HAP-1 (cell line): ENCODE data around the gene TYMP.
"Not testable (repeated sequence)": the region's sequence is repeated elsewhere in the genome, so short reads cannot be mapped to it uniquely, and the experiment has no call there.

Experiments
- DNase-seq, 2 experiments: peaks; one replicate each; pipeline ENCODE4 v3.0.0-alpha.2; 2016 to 2020; ENCODE audit warnings: low spot score in 2 of 2
- H3K27me3 ChIP-seq: fragments of 250-450 bp; sonication (Bioruptor Pico); 2 replicates; pipeline ENCODE4 v1.5.1; 2020; ENCODE audit warnings: low read depth, mild to moderate bottlenecking, moderate library complexity
- H3K36me3 ChIP-seq: fragments of 250-450 bp; sonication (Bioruptor Pico); replicated peaks from 2 replicates; pipeline ENCODE4 v1.5.1; 2020; ENCODE audit warnings: mild to moderate bottlenecking
- H3K4me1 ChIP-seq: fragments of 250-450 bp; sonication (Bioruptor Pico); 2 replicates; pipeline ENCODE4 v1.5.1; 2020; ENCODE audit warnings: mild to moderate bottlenecking
- H3K4me3 ChIP-seq: fragments of 250-450 bp; sonication (Bioruptor Pico); 2 replicates; pipeline ENCODE4 v1.5.1; 2020; ENCODE audit warnings: mild to moderate bottlenecking, moderate library complexity
- H3K9me3 ChIP-seq: fragments of 250-450 bp; sonication (Bioruptor Pico); 2 replicates; pipeline ENCODE4 v1.5.1; 2020; ENCODE audit warnings: mild to moderate bottlenecking, moderate library complexity
- in situ Hi-C: fragments of 300-500 bp; cut with MboI; formaldehyde crosslinking; loops from 3 replicates; pipeline ENCODE4 v1.14.3; 2020; ENCODE audit warnings: low sequenced_read_pairs, inconsistent platforms, mixed read lengths

TYMP gene

GRCh38 chr22:50540381-50540780 lies 10.6 kb upstream of the TYMP start:
- Histone ChIP-seq H3K4me3 (no peak overlapping the region), H3K36me3 (no peaks in the 10 kb centered on the region), H3K27me3 (no peaks in the 10 kb centered on the region), H3K9me3 (no peaks in the 10 kb centered on the region), H3K4me1 (peaks cover 6% of the 10 kb centered on the region; the same call in 1 of the 2 replicates)
- in situ Hi-C loops, result no loop called here
- no peak for DNase-seq

- H3K4me1 ChIP-seq, result no peaks in the 10 kb centered on the region
- in situ Hi-C loops, result no loop called here
- no peak for DNase-seq
Measured at GRCh38 chr22:50537765-50538164, 8.0 kb upstream of the TYMP start.

GRCh38 chr22:50536226-50536625 lies 6.4 kb upstream of the TYMP start:
- no peak overlapping the region for H3K4me3 ChIP-seq
- peaks cover 2% of the 10 kb centered on the region for H3K4me1 ChIP-seq
- no peak for DNase-seq
- H3K27me3 ChIP-seq, result no peaks in the 10 kb centered on the region
- no peaks in the 10 kb centered on the region for H3K9me3 ChIP-seq
- in situ Hi-C loops, result no loop called here
- H3K36me3 ChIP-seq, result no peaks in the 10 kb centered on the region

More at GRCh38 chr22:50537765-50538164, 8.0 kb upstream of the TYMP start:
- Histone ChIP-seq H3K4me3 (no peak overlapping the region), H3K27me3 (no peaks in the 10 kb centered on the region), H3K36me3 (no peaks in the 10 kb centered on the region), H3K9me3 (no peaks in the 10 kb centered on the region)

GRCh38 chr22:50535113-50535512 lies 5.3 kb upstream of the TYMP start:
- Histone ChIP-seq H3K9me3 (no peaks in the 10 kb centered on the region), H3K4me3 (no peak overlapping the region), H3K27me3 (no peaks in the 10 kb centered on the region), H3K4me1 (peaks cover 9% of the 10 kb centered on the region), H3K36me3 (no peaks in the 10 kb centered on the region)
- in situ Hi-C loops, result no loop called here
- DNase-seq, result no peak

- in situ Hi-C loops, DNase-seq: not testable (repeated sequence)
Measured at GRCh38 chr22:50533856-50534711, 4.3 kb upstream of the TYMP start.

GRCh38 chr22:50532824-50533796 lies 3.3 kb upstream of the TYMP start:
- no peak for DNase-seq
- in situ Hi-C loops, result no loop called here
- Histone ChIP-seq H3K9me3 (no peaks in the 10 kb centered on the region), H3K27me3 (no peaks in the 10 kb centered on the region), H3K36me3 (no peaks in the 10 kb centered on the region), H3K4me3 (no peak overlapping the region), H3K4me1 (peaks cover 9% of the 10 kb centered on the region)

More at GRCh38 chr22:50533856-50534711, 4.3 kb upstream of the TYMP start:
- not testable (repeated sequence) for H3K9me3 ChIP-seq, H3K4me1 ChIP-seq, H3K27me3 ChIP-seq, H3K36me3 ChIP-seq, H3K4me3 ChIP-seq

- Histone ChIP-seq H3K36me3 (no peaks in the 10 kb centered on the region), H3K9me3 (no peaks in the 10 kb centered on the region), H3K4me1 (peaks cover 11% of the 10 kb centered on the region), H3K27me3 (no peaks in the 10 kb centered on the region), H3K4me3 (no peak overlapping the region)
- in situ Hi-C loops, result no loop called here
- peak in 1 of 2 experiments; percentile 38 for DNase-seq
Measured at GRCh38 chr22:50531962-50532674, 2.3 kb upstream of the TYMP start.

GRCh38 chr22:50531546-50531961 lies 1.7 kb upstream of the TYMP start:
- no peaks in the 10 kb centered on the region for H3K36me3 ChIP-seq
- peak overlapping the region; percentile 48 for H3K4me3 ChIP-seq
- in situ Hi-C loops, result no loop called here
- DNase-seq, result no peak
- H3K9me3 ChIP-seq, result no peaks in the 10 kb centered on the region
- H3K4me1 ChIP-seq, result peaks cover 17% of the 10 kb centered on the region
- no peaks in the 10 kb centered on the region for H3K27me3 ChIP-seq

- in situ Hi-C loops, result no loop called here
- Histone ChIP-seq H3K4me3 (peak overlapping the region; percentile 48), H3K9me3 (no peaks in the 10 kb centered on the region), H3K36me3 (no peaks in the 10 kb centered on the region), H3K4me1 (peaks cover 17% of the 10 kb centered on the region), H3K27me3 (no peaks in the 10 kb centered on the region)
- peak; percentile 81 to 91 for DNase-seq
Measured at GRCh38 chr22:50530877-50531545, 1.2 kb upstream of the TYMP start.

GRCh38 chr22:50530580-50530876 lies 716 bp upstream of the TYMP start:
- in situ Hi-C loops, result no loop called here
- Histone ChIP-seq H3K4me3 (peak overlapping the region; percentile 48), H3K4me1 (peaks cover 17% of the 10 kb centered on the region), H3K9me3 (no peaks in the 10 kb centered on the region), H3K27me3 (no peaks in the 10 kb centered on the region), H3K36me3 (no peaks in the 10 kb centered on the region)
- DNase-seq, result no peak

- Histone ChIP-seq H3K4me1 (peaks cover 17% of the 10 kb centered on the region), H3K4me3 (no peak overlapping the region), H3K9me3 (no peaks in the 10 kb centered on the region), H3K27me3 (no peaks in the 10 kb centered on the region), H3K36me3 (peaks cover 5% of the 10 kb centered on the region; the same call in 1 of the 2 replicates)
- in situ Hi-C loops, result no loop called here
- DNase-seq, result no peak
Measured at GRCh38 chr22:50529416-50529896, 356 bp downstream of the TYMP start.

GRCh38 chr22:50528682-50529415 lies 963 bp downstream of the TYMP start:
- H3K9me3 ChIP-seq, result no peaks in the 10 kb centered on the region
- peak in 1 of 2 experiments; percentile 35 for DNase-seq
- H3K4me3 ChIP-seq, result no peak overlapping the region
- H3K36me3 ChIP-seq, result peaks cover 11% of the 10 kb centered on the region
- no peaks in the 10 kb centered on the region for H3K27me3 ChIP-seq
- in situ Hi-C loops, result no loop called here
- H3K4me1 ChIP-seq, result peaks cover 17% of the 10 kb centered on the region
